Muscle layer of colon (tissue), 2 donors: ENCODE data around the gene ZFYVE28.

Source experiments
- H3K27ac ChIP-seq: one replicate; pipeline ENCODE4 v1.7.0; 2013; ENCODE audit warnings: low read depth, mild to moderate bottlenecking, low read length, moderate library complexity
- H3K27me3 ChIP-seq, 2 donors: one replicate each; pipeline ENCODE4 v1.7.0; 2013; ENCODE audit warnings: low read length in 2 of 2, mild to moderate bottlenecking in 2 of 2; ENCODE audit not compliant: insufficient read depth in 2 of 2, control insufficient read depth in 1 of 2
- H3K36me3 ChIP-seq: one replicate; pipeline ENCODE4 v1.7.0; 2013; ENCODE audit warnings: mild to moderate bottlenecking, low read length; ENCODE audit not compliant: insufficient read depth
- H3K4me1 ChIP-seq: one replicate; pipeline ENCODE4 v1.7.0; 2013; ENCODE audit warnings: mild to moderate bottlenecking, low read length; ENCODE audit not compliant: insufficient read depth
- H3K4me3 ChIP-seq, 2 donors: one replicate each; pipeline ENCODE4 v1.7.0; 2013; ENCODE audit warnings: low read length in 2 of 2, low read depth in 1 of 2, mild to moderate bottlenecking in 1 of 2, moderate library complexity in 1 of 2
- H3K9ac ChIP-seq: one replicate; pipeline ENCODE4 v1.7.0; 2013; ENCODE audit warnings: low read length
- H3K9me3 ChIP-seq: one replicate; pipeline ENCODE4 v1.7.0; 2013; ENCODE audit warnings: mild to moderate bottlenecking, low read length
- donor health status: abdominal sarcoma.
- donor health status: Adenocarcinoma of cecum.

The ZFYVE28 gene

GRCh38 chr4:2412534-2412884, 5.9 kb downstream of the ZFYVE28 start:
- H3K4me1 ChIP-seq, result peaks cover 10% of the 10 kb centered on the region

GRCh38 chr4:2411786-2412510, 6.5 kb downstream of the ZFYVE28 start:
- no peaks in the 10 kb centered on the region for H3K9me3 ChIP-seq
- no peak overlapping the region for H3K27ac ChIP-seq
- no peak overlapping the region for H3K4me3 ChIP-seq
- peaks cover 9% of the 10 kb centered on the region for H3K4me1 ChIP-seq
- no peaks in the 10 kb centered on the region for H3K36me3 ChIP-seq
- peaks cover 22 to 36% of the 10 kb centered on the region in 2 donors for H3K27me3 ChIP-seq
- no peak overlapping the region for H3K9ac ChIP-seq

More at GRCh38 chr4:2412534-2412884, 5.9 kb downstream of the ZFYVE28 start:
- Histone ChIP-seq H3K27ac (no peak overlapping the region), H3K9me3 (no peaks in the 10 kb centered on the region), H3K9ac (no peak overlapping the region), H3K4me3 (no peak overlapping the region), H3K27me3 (peaks cover 23 to 39% of the 10 kb centered on the region in 2 donors), H3K36me3 (no peaks in the 10 kb centered on the region)

GRCh38 chr4:2409381-2409783, 9.1 kb downstream of the ZFYVE28 start:
- Histone ChIP-seq H3K9me3 (no peaks in the 10 kb centered on the region), H3K36me3 (no peaks in the 10 kb centered on the region), H3K27ac (no peak overlapping the region), H3K9ac (no peak overlapping the region), H3K4me3 (no peak overlapping the region), H3K27me3 (peaks cover 11 to 21% of the 10 kb centered on the region in 2 donors), H3K4me1 (peaks cover 9% of the 10 kb centered on the region)

GRCh38 chr4:2408976-2409375, 9.5 kb downstream of the ZFYVE28 start:
- H3K9me3 ChIP-seq, result no peaks in the 10 kb centered on the region
- H3K36me3 ChIP-seq, result no peaks in the 10 kb centered on the region
- peaks cover 10 to 17% of the 10 kb centered on the region in 2 donors for H3K27me3 ChIP-seq
- no peak overlapping the region for H3K4me3 ChIP-seq
- no peak overlapping the region for H3K27ac ChIP-seq
- H3K4me1 ChIP-seq, result peaks cover 9% of the 10 kb centered on the region
- H3K9ac ChIP-seq, result no peak overlapping the region

- Histone ChIP-seq H3K4me3 (no peak overlapping the region), H3K9ac (no peak overlapping the region), H3K9me3 (no peaks in the 10 kb centered on the region), H3K36me3 (no peaks in the 10 kb centered on the region), H3K4me1 (peaks cover 9% of the 10 kb centered on the region), H3K27me3 (peaks cover 10 to 16% of the 10 kb centered on the region in 2 donors), H3K27ac (no peak overlapping the region)
Measured at GRCh38 chr4:2408401-2408958, 10.0 kb downstream of the ZFYVE28 start.

GRCh38 chr4:2407991-2408342, 10.5 kb downstream of the ZFYVE28 start:
- Histone ChIP-seq H3K36me3 (no peaks in the 10 kb centered on the region), H3K27ac (no peak overlapping the region), H3K9ac (no peak overlapping the region), H3K9me3 (no peaks in the 10 kb centered on the region), H3K27me3 (peaks cover 10 to 16% of the 10 kb centered on the region in 2 donors), H3K4me3 (no peak overlapping the region), H3K4me1 (peaks cover 6% of the 10 kb centered on the region)

GRCh38 chr4:2406920-2407319, 11.5 kb downstream of the ZFYVE28 start:
- Histone ChIP-seq H3K27ac (no peak overlapping the region), H3K4me1 (peaks cover 2% of the 10 kb centered on the region), H3K9ac (no peak overlapping the region), H3K9me3 (no peaks in the 10 kb centered on the region), H3K4me3 (no peak overlapping the region), H3K27me3 (peaks cover 5 to 10% of the 10 kb centered on the region in 2 donors), H3K36me3 (no peaks in the 10 kb centered on the region)

- no peaks in the 10 kb centered on the region for H3K9me3 ChIP-seq
- H3K4me1 ChIP-seq, result peaks cover 7% of the 10 kb centered on the region
- H3K27ac ChIP-seq, result no peak overlapping the region
- no peaks in the 10 kb centered on the region for H3K36me3 ChIP-seq
- no peak overlapping the region for H3K9ac ChIP-seq
- H3K27me3 ChIP-seq, result peaks cover 1 to 5% of the 10 kb centered on the region in 2 donors
- H3K4me3 ChIP-seq, result no peak overlapping the region
Measured at GRCh38 chr4:2406406-2406805, 12.0 kb downstream of the ZFYVE28 start.

GRCh38 chr4:2402941-2403340, 15.5 kb downstream of the ZFYVE28 start:
- Histone ChIP-seq H3K9ac (no peak overlapping the region), H3K27ac (no peak overlapping the region), H3K4me3 (peak overlapping the region in 1 of 2 donors; percentile 55), H3K36me3 (no peaks in the 10 kb centered on the region), H3K4me1 (peaks cover 7% of the 10 kb centered on the region), H3K9me3 (no peaks in the 10 kb centered on the region), H3K27me3 (no peaks in the 10 kb centered on the region)

GRCh38 chr4:2402048-2402842, 16.2 kb downstream of the ZFYVE28 start:
- Histone ChIP-seq H3K4me3 (peak overlapping the region; percentile 21 to 55), H3K4me1 (peaks cover 7% of the 10 kb centered on the region), H3K9ac (no peak overlapping the region), H3K9me3 (no peaks in the 10 kb centered on the region), H3K36me3 (no peaks in the 10 kb centered on the region), H3K27ac (no peak overlapping the region), H3K27me3 (no peaks in the 10 kb centered on the region)

- H3K4me3 ChIP-seq, result peak overlapping the region in 1 of 2 donors; percentile 55
- no peaks in the 10 kb centered on the region for H3K36me3 ChIP-seq
- H3K27ac ChIP-seq, result no peak overlapping the region
- H3K9ac ChIP-seq, result no peak overlapping the region
- H3K4me1 ChIP-seq, result peaks cover 7% of the 10 kb centered on the region
- no peaks in the 10 kb centered on the region for H3K27me3 ChIP-seq
- H3K9me3 ChIP-seq, result no peaks in the 10 kb centered on the region
Measured at GRCh38 chr4:2401610-2401983, 16.8 kb downstream of the ZFYVE28 start.
